Upper lobe of left lung (tissue), 6 donors: ENCODE results near the gene ITGA1. TPM values are rescaled to one million over a fixed set of nuclear protein-coding genes. Genes with fewer than 3 reads are reported as not detected.

Source experiments
- ATAC-seq, 2 donors: fragments of 200-7000 bp; cut with Tn5 transposase; one replicate each; pipeline ENCODE4 v1.9.1; 2022; ENCODE audit warnings: mild to moderate bottlenecking in 2 of 2, moderate library complexity in 2 of 2; ENCODE audit not compliant: low FRiP score in 2 of 2
- DNase-seq, 2 donors: peaks; one replicate each; pipeline ENCODE4 v3.0.0-alpha.2; 2019 to 2020
- H3K27ac ChIP-seq, 4 donors: fragments of 200-600 bp; sonication (generic); one replicate each; pipeline ENCODE4 v1.5.1; 2016 to 2019
- H3K27me3 ChIP-seq, 4 donors: fragments of 200-600 bp; sonication (generic); one replicate each; pipeline ENCODE4 v1.5.1; 2017 to 2019
- H3K36me3 ChIP-seq, 4 donors: fragments of 200-600 bp; sonication (generic); one replicate each; pipeline ENCODE4 v1.5.1; 2016 to 2019
- H3K4me1 ChIP-seq, 4 donors: fragments of 200-600 bp; sonication (generic); one replicate each; pipeline ENCODE4 v1.5.1; 2018 to 2019
- H3K4me3 ChIP-seq, 4 donors: fragments of 200-600 bp; sonication (generic); one replicate each; pipeline ENCODE4 v1.5.1; 2017 to 2019; ENCODE audit warnings: mild to moderate bottlenecking in 2 of 4, moderate library complexity in 1 of 4
- H3K9me3 ChIP-seq, 4 donors: fragments of 200-600 bp; sonication (generic); one replicate each; pipeline ENCODE4 v1.5.1; 2018 to 2019
- CTCF ChIP-seq, 6 experiments: fragments of 450-650 bp in 4 of 6; fragments of 200-600 bp in 2 of 6; sonication (generic) in 2 of 6; IDR thresholded peaks; one replicate each; pipeline ENCODE4 v1.5.1; 2016 to 2019; ENCODE audit warnings: antibody characterized with exemption in 6 of 6
- EP300 ChIP-seq, 4 donors: sonication (generic); formaldehyde crosslinking; IDR thresholded peaks; one replicate each; pipeline ENCODE4 v1.5.1; 2017; ENCODE audit warnings: antibody characterized with exemption in 4 of 4, control low read depth in 2 of 4
- POLR2A ChIP-seq, 4 donors: fragments of 450-650 bp; IDR thresholded peaks; one replicate each; pipeline ENCODE4 v1.5.1; 2016 to 2017; ENCODE audit warnings: antibody characterized with exemption in 4 of 4, mild to moderate bottlenecking in 2 of 4
- POLR2AphosphoS5 ChIP-seq, 2 donors: sonication (generic); formaldehyde crosslinking; IDR thresholded peaks; one replicate each; pipeline ENCODE4 v1.5.1; 2017; ENCODE audit warnings: antibody characterized with exemption in 2 of 2
- WGBS, 2 donors: methylation state at CpG; one replicate each; pipeline ENCODE4 v1.1.5; 2017 to 2018; 5-methylcytosine and 5-hydroxymethylcytosine counted together
- total RNA-seq, 6 donors: library from RNA; depleted of rRNA in 4 of 6; stranded (reverse); fragments of >200 nt in 4 of 6; gene quantifications; one replicate each; pipeline versions ENCODE4 v1.1.0 to v1.2.1, GENCODE V29; 2016 to 2021
- donor health status: DM: no; HTN: no; CAD: no; lungs with moderate emphysema.
- donor health status: DM: no; HTN: yes; CAD: no; lungs with severe emphysema.

ITGA1 gene
- total RNA-seq, 6 donors from 2014 or later = 19.9 to 134 (median 60.8) TPM

DNA sequence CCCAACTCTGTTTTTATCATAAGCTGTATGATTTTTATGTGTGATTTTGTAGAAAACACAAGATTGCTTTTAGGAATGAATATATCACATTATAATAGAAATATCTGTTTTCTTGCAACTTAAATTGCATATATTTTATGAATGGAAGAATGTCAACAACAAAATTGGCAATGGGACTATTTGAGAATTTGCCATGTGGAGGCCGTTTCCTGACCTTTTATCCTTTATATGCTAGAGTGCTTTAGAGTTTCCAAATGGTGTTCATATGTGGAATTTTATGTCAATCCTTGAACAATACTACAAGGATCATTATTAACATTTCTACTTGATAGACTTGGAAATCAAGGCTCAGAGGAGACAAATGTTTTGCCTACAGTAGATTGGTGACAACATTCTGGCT lies 34.2 kb downstream of the ITGA1 start:
- no peak for TF ChIP-seq POLR2A (IDR thresholded peaks at IDR 0.05)
- TF ChIP-seq POLR2AphosphoS5 (IDR thresholded peaks at IDR 0.05) = no peak
- TF ChIP-seq CTCF (IDR thresholded peaks at IDR 0.05) = no peak
- TF ChIP-seq EP300 (IDR thresholded peaks at IDR 0.05) = no peak
- Histone ChIP-seq H3K9me3 (no peaks in the 10 kb centered on the region), H3K36me3 (peaks cover 0 to 3% (median 0%) of the 10 kb centered on the region in 4 donors), H3K4me1 (peaks cover 0 to 16% (median 4%) of the 10 kb centered on the region in 4 donors), H3K27me3 (no peaks in the 10 kb centered on the region), H3K4me3 (no peak overlapping the region), H3K27ac (peak overlapping the region in 1 of 4 donors; percentile 54)
- no peak for DNase-seq
- WGBS, 2 donors = 48 to 58% methylated on average over 1 of the region's 1 CpG
- no peak for ATAC-seq

DNA sequence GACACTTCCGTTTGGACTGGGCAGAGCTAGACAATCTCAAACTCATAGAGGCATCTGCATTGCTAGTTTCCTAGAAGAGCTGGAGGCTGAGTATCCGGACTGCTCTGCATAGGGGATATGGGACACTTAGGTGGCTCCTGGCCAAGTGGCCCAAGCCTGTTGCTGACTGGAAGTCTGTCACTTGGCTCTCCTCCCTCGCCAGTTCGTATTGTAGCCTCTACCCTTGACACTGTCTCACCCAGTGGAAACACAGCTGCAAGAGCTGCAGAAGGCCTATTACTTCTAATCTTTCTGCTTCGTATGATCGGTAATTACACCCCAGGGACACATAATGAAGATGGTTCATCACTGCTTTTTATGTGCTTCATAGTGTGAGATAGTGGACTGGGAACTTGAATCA lies 34.7 kb downstream of the ITGA1 start:
- 60 to 83% methylated on average over 6 of the region's 6 CpGs for WGBS, 2 donors
- no peak for TF ChIP-seq POLR2A (IDR thresholded peaks at IDR 0.05)
- TF ChIP-seq EP300 (IDR thresholded peaks at IDR 0.05) = no peak
- TF ChIP-seq POLR2AphosphoS5 (IDR thresholded peaks at IDR 0.05) = peak in 1 of 2 donors; percentile 62
- TF ChIP-seq CTCF (IDR thresholded peaks at IDR 0.05) = no peak
- H3K4me1 ChIP-seq = peaks cover 0 to 16% (median 4%) of the 10 kb centered on the region in 4 donors
- H3K9me3 ChIP-seq = no peaks in the 10 kb centered on the region
- peaks cover 0 to 3% (median 0%) of the 10 kb centered on the region in 4 donors for H3K36me3 ChIP-seq
- no peaks in the 10 kb centered on the region for H3K27me3 ChIP-seq
- peak overlapping the region in 2 of 4 donors; percentile 6 to 54 for H3K27ac ChIP-seq
- peak in 1 of 2 donors; percentile 28 for DNase-seq
- no peak overlapping the region for H3K4me3 ChIP-seq
- ATAC-seq = no peak

DNA sequence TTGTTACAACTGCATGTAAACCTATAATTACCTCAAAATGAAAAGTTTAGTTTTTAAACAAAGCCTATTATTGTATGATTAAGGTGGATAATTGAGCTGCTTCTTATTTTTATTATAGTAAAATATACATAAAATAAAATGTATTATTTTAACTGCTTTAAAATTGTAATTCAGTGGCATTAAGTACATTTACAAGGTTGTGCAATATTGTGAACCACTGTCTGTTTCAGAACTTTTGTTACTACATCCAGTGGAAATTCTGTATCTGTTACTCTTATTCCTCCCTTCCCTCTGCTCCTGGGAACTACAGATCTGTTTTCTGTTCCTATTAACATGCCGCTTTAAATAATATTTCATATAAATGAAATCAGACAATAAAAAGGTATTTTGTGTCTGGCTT lies 37.1 kb downstream of the ITGA1 start:
- H3K9me3 ChIP-seq = no peaks in the 10 kb centered on the region
- H3K4me3 ChIP-seq = no peak overlapping the region
- TF ChIP-seq POLR2AphosphoS5 (IDR thresholded peaks at IDR 0.05) (no peak), EP300 (IDR thresholded peaks at IDR 0.05) (no peak)
- H3K4me1 ChIP-seq = peaks cover 0 to 11% (median 4%) of the 10 kb centered on the region in 4 donors
- no peak for ATAC-seq
- H3K27ac ChIP-seq = peak overlapping the region in 1 of 4 donors; percentile 17
- no peak for DNase-seq
- no peaks in the 10 kb centered on the region for H3K27me3 ChIP-seq
- H3K36me3 ChIP-seq = peaks cover 0 to 3% (median 0%) of the 10 kb centered on the region in 4 donors
- WGBS, 2 donors = 97 to 98% methylated on average over 1 of the region's 1 CpG

- Histone ChIP-seq H3K27me3 (no peaks in the 10 kb centered on the region), H3K9me3 (no peaks in the 10 kb centered on the region), H3K4me3 (no peak overlapping the region), H3K4me1 (peaks cover 0 to 11% (median 4%) of the 10 kb centered on the region in 4 donors), H3K36me3 (peaks cover 0 to 3% (median 0%) of the 10 kb centered on the region in 4 donors), H3K27ac (no peak overlapping the region)
- ATAC-seq (no peak), DNase-seq (no peak)
- TF ChIP-seq EP300 (IDR thresholded peaks at IDR 0.05) (no peak), CTCF (IDR thresholded peaks at IDR 0.05) (no peak), POLR2A (IDR thresholded peaks at IDR 0.05) (no peak), POLR2AphosphoS5 (IDR thresholded peaks at IDR 0.05) (no peak)
- 65 to 71% methylated on average over 2 of the region's 2 CpGs for WGBS, 2 donors
These were observed 38.1 kb downstream of the ITGA1 start for GRCh38 chr5:52825826-52826225.

DNA sequence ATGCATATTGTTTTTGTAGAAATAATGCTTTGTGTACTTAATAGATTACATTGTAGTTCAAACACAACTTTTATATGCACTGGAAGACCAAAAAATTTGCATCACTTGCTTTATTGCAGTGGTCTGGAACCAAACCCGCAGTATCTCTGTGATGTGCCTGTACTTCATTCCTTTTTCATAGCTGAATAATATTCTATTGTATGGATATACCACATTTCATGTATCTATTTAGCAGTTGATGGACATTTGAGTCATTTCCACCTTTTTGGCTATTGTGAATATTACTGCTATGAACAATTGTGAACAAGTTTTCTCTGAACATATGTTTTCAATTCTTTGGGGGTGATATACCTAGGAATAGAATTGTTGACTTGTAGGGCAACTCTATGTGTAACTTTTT lies 40.1 kb downstream of the ITGA1 start:
- Histone ChIP-seq H3K4me1 (peaks cover 0 to 7% (median 2%) of the 10 kb centered on the region in 4 donors), H3K36me3 (peaks cover 0 to 3% (median 0%) of the 10 kb centered on the region in 4 donors), H3K27ac (no peak overlapping the region), H3K9me3 (no peaks in the 10 kb centered on the region), H3K4me3 (no peak overlapping the region), H3K27me3 (no peaks in the 10 kb centered on the region)
- TF ChIP-seq POLR2A (IDR thresholded peaks at IDR 0.05) (no peak), CTCF (IDR thresholded peaks at IDR 0.05) (no peak), POLR2AphosphoS5 (IDR thresholded peaks at IDR 0.05) (no peak), EP300 (IDR thresholded peaks at IDR 0.05) (no peak)
- WGBS, 2 donors = 93 to 96% methylated on average over 1 of the region's 1 CpG
- no peak for DNase-seq
- no peak for ATAC-seq
